GM15510 (cell line): Measurements from ENCODE around the gene ARHGEF33.

Source experiments
- POLR2A ChIP-seq: IDR thresholded peaks from 3 replicates; pipeline ENCODE4 v1.6.1; 2011; ENCODE audit warnings: borderline replicate concordance; ENCODE audit not compliant: insufficient read length; ENCODE audit errors: extremely low read depth

The ARHGEF33 gene

DNA sequence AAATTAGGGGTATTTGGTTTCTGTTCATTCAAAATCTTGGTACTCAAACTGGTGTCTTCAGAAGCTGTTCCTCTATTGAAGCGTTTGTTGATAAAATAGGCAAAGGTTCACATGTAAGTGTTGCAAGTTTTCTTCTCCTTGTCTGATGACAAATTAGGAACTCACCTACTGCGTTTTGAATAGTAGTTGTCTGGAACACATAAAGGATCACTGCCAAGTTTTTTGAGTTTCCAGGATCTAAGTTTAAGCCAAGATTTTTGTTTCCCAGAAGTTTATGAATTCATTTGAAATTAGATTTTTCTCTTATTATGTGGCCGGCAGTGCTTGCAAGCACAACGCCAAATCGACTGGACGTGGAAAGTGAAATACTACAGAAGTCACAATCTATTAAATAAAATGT lies 85.4 kb downstream of the ARHGEF33 start:
- no peak for TF ChIP-seq POLR2A

DNA sequence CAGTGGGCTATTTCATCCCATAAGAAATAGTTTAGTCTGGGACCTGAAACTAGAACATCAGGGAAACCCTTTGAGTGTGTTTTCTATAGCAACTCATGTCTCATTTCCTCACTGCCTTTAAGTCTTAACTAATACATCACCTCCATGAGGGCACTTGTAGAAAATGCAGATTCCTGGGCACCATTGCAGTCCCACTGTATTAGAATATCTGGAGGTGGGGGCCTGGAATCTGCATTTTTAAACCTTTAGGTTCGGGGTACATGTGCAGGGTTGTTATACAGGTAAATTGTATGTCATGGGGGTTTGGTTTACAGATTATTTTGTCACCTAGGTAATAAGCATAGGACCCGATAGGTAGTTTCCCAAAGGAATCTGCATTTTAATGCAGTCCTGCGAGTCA lies 87.4 kb downstream of the ARHGEF33 start:
- TF ChIP-seq POLR2A: no peak

DNA sequence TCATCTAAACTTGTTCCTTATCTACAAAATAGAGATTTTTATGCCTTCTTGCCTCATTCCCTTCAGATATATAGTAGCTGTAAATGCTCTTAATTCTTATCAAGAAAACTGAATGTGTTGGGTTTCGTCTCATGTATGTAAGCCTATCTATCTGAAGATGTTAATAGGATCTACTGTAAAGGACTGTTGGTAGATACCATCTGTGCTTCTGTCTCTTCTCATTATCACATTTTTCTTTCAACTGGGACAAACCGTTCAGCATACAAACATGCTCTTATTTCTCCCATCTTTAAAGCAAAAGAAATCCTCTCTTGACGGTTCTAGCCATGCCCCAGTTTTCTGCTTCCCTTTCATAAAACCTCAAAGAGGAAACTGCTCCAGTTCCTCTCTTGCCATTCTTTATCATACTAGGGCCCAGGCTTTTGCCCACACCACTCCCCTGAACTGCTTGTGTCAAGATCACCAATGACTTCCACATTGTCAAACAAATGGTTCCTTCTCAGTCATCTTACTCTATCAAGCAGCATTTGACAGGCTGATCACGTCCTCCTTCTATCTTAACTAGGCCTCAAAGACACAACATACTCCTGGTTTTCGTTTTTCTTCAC lies 88.7 kb downstream of the ARHGEF33 start:
- no peak for TF ChIP-seq POLR2A

GRCh38 chr2:38978908-38979307 lies 89.2 kb downstream of the ARHGEF33 start:
- TF ChIP-seq POLR2A: no peak

DNA sequence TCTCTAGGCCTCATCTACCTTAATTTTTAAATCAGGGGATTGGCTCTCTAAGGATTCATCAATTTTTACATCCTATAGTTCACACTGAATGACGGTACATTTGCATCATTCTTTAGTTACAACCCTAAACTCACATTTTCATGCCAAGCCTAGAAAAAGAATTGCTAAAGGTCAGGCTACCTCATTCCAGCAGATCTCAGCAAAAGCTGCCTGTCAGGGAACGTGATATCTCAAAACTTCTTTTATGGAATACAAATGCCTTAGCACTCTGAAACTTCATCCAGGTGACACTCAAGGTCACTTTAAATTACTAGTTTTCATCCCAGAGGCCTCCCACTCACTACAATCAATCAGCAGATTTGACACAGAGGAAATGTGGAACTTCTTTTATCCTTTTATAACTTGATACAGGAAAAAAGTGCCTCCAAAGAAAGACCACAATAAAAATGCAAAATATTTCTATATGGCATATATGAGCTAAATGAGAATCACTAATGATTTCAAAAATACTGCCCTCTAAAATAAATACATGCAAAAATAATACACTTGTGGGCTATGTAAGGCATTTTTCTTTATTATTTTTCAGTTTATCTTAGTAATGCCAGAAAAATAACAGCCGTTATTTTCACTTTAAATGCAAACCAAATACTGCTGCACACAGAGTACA lies 91.5 kb downstream of the ARHGEF33 start:
- TF ChIP-seq POLR2A: no peak

GRCh38 chr2:38981670-38982357 lies 92.1 kb downstream of the ARHGEF33 start:
- no peak for TF ChIP-seq POLR2A

DNA sequence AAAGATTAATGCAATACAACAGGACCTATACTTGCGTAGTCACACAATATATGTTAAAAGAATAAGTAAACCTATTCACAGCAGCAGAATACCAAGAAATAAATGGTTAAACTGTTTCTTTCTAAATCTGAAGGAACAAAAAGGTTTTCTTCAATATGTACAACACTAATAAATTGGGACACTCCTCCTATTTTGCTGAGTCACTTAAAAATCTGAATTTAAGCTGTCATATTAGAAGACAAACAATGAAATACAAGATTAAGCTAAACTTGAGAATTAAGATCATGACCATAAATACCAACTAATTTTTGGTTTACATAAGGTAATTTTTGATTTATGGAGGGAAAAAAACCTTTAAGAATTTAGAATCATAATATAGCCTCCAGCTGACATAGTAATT lies 92.8 kb downstream of the ARHGEF33 start:
- TF ChIP-seq POLR2A: no peak

DNA sequence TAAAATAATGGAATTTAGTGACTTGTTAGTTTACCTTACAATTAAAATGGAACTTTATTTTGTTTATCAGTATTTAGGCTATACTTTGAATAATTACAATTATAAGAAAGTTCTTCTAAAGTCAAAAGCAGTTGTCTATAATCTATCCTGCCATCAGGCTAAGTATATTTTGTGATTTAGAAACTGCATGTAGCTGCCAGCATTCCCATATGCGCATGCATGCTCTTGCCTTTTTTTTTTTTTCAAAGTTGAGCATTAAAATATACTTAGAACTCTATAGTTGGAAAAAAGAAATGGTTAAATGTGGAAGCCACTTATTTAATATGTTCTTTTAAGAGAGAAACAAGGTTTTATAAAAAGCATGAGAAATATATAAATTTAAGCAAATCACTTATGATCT lies 99.0 kb downstream of the ARHGEF33 start:
- no peak for TF ChIP-seq POLR2A

DNA sequence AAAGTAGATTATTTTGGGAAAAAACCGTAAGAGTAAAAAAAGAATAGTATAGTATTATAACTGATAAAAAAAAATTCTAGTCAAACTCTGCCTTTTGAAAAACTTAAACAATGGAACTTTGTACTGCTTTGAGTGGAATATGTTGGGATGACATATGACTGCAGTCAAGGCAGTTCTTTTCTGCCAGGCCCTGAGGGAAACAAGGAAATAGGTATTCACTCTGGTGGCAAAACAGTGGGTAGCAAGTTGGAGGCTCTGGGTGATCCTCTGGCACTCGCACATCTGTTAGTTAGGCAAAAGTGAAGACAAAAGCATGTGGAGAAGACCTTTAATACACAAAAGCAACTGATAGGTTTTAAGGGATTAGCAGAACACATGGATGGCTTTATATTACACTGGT lies 102.2 kb downstream of the ARHGEF33 start:
- TF ChIP-seq POLR2A: no peak

DNA sequence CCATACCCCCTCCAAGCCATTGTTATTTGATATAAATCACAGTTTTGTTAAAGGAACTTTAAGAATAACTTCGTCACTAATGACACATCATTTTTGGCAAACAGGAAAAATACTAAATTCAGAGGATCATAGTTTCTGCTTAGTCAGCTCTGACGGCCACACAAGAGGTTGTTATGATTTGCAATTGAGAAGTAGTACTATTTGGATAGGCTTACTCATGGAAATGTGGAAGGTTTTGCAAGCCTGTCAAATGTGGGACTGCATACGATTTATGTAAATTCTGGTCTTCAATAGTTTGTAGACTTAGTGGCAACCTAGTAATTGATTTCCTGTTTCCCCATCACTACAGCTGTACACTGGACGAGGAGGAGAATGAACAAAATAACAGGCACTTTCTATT lies 108.1 kb downstream of the ARHGEF33 start:
- TF ChIP-seq POLR2A: no peak

GRCh38 chr2:39000552-39000951 lies 110.9 kb downstream of the ARHGEF33 start:
- TF ChIP-seq POLR2A: no peak

- no peak for TF ChIP-seq POLR2A
Measured at GRCh38 chr2:39007875-39008504, 118.3 kb downstream of the ARHGEF33 start.

DNA sequence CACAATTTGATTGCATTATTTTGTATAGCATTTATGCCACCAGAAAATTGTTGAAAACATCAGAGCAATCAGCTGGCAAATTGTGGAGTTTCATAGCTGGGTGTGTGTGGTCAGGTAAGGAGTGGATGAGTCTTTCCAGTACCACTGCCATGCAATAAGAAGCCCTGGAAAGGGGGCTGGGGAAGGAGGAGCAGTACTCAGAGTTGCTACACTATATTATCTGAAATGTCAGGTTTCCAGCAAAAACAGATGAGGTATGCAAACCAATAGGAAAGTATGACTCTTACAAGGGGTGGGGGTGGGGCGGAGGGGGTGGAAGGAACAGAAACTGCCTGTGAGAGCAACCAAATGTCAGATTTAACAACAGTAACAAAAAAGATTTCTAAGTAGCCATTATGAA lies 119.0 kb downstream of the ARHGEF33 start:
- TF ChIP-seq POLR2A: no peak

- TF ChIP-seq POLR2A: no peak
Measured at GRCh38 chr2:39013871-39014270, 124.2 kb downstream of the ARHGEF33 start.

GRCh38 chr2:39015424-39015823 lies 125.7 kb downstream of the ARHGEF33 start:
- TF ChIP-seq POLR2A: no peak
